GM20000 (cell line): Measurements from ENCODE around the gene CCDC175.

ENCODE experiments used
- DNase-seq: peaks from one replicate; pipeline ENCODE4 v3.0.0; 2012; ENCODE audit warnings: low spot score
- CTCF ChIP-seq: IDR thresholded peaks from 2 replicates; pipeline ENCODE4 v1.5.1; 2012; ENCODE audit warnings: mild to moderate bottlenecking, control low read depth; ENCODE audit errors: extremely low read depth, missing control alignments

CCDC175 gene

GRCh38 chr14:59529189-59529588 is 47.4 kb downstream of the CCDC175 start:
- TF ChIP-seq CTCF = no peak
- DNase-seq = no peak

- TF ChIP-seq CTCF = no peak
- no peak for DNase-seq
Observed at GRCh38 chr14:59520224-59520623, 56.4 kb downstream of the CCDC175 start.

GRCh38 chr14:59511916-59512575 is 64.6 kb downstream of the CCDC175 start:
- DNase-seq = peak; percentile 30
- TF ChIP-seq CTCF = peak; percentile 27

- TF ChIP-seq CTCF = no peak
Observed at GRCh38 chr14:59510966-59511365, 65.6 kb downstream of the CCDC175 start.

GRCh38 chr14:59510001-59510400 is 66.6 kb downstream of the CCDC175 start:
- TF ChIP-seq CTCF = no peak
- no peak for DNase-seq

More at GRCh38 chr14:59510966-59511365, 65.6 kb downstream of the CCDC175 start:
- no peak for DNase-seq

- no peak for TF ChIP-seq CTCF
- DNase-seq = no peak
Observed at GRCh38 chr14:59509101-59509500, 67.5 kb downstream of the CCDC175 start.

- no peak for DNase-seq
- TF ChIP-seq CTCF = no peak
Observed at GRCh38 chr14:59507752-59508103, 68.9 kb downstream of the CCDC175 start.
